Sigmoid colon (tissue), 4 donors: ENCODE data around the gene DLGAP4.

Source experiments
- CTCF ChIP-seq, 4 experiments: fragments of 450-650 bp in 3 of 4; fragments of 200-600 bp in 1 of 4; IDR thresholded peaks; one replicate each; pipeline ENCODE4 v1.5.1; 2016 to 2019; ENCODE audit warnings: antibody characterized with exemption in 4 of 4, mild to moderate bottlenecking in 3 of 4, moderate library complexity in 2 of 4
- POLR2A ChIP-seq, 2 donors: fragments of 450-650 bp; IDR thresholded peaks; one replicate each; pipeline ENCODE4 v1.6.1; 2016; ENCODE audit warnings: antibody characterized with exemption in 2 of 2, mild to moderate bottlenecking in 2 of 2, moderate library complexity in 2 of 2
- POLR2AphosphoS5 ChIP-seq, 4 donors: sonication (generic); formaldehyde crosslinking; IDR thresholded peaks; one replicate each; pipeline ENCODE4 v1.6.1; 2017; ENCODE audit warnings: antibody characterized with exemption in 4 of 4

- TF ChIP-seq CTCF (IDR thresholded peaks at IDR 0.05), result no peak
- TF ChIP-seq POLR2A (IDR thresholded peaks at IDR 0.05), result no peak
- TF ChIP-seq POLR2AphosphoS5 (IDR thresholded peaks at IDR 0.05), result no peak
Observed at GRCh38 chr20:36400909-36401735, 95.0 kb downstream of the DLGAP4 start.
